Measurements from ENCODE around the gene TMC7.

GRCh38 chr16:18943414-18943813, 40.3 kb upstream of the TMC7 start:
- no peak for TF ChIP-seq MLLT1 (IDR thresholded peaks at IDR 0.05)
- no peak for TF ChIP-seq U2AF1 (optimal IDR thresholded peaks at IDR 0.05; ENCODE audit: low read depth, low read length)
- TF ChIP-seq ZNF518B (CRISPR knock-in tag; IDR thresholded peaks at IDR 0.05), result no peak
- no peak for TF ChIP-seq ZNF274 (IDR thresholded peaks at IDR 0.05; ENCODE audit: borderline replicate concordance, low read depth, low read length)
- TF ChIP-seq NCOA6 (IDR thresholded peaks at IDR 0.05), result no peak
- TF ChIP-seq CTCF (IDR thresholded peaks at IDR 0.05 in 2 of 3, conservative IDR thresholded peaks at IDR 0.05 in 1 of 3; ENCODE audit: insufficient read depth in 2 of 3, low read depth in 1 of 3, low read length in 3 of 3), result no peak
- no peak for TF ChIP-seq ATF1 (CRISPR knock-in tag; IDR thresholded peaks at IDR 0.05)
- TF ChIP-seq ATF1 (tag; IDR thresholded peaks at IDR 0.05), result no peak
- TF ChIP-seq MAX (CRISPR knock-in tag; IDR thresholded peaks at IDR 0.05), result no peak
- TF ChIP-seq FOXM1 (IDR thresholded peaks at IDR 0.05; ENCODE audit: low read depth), result no peak
- TF ChIP-seq FOXM1 (CRISPR knock-in tag; IDR thresholded peaks at IDR 0.05; ENCODE audit: low read depth), result no peak
- TF ChIP-seq EP300 (IDR thresholded peaks at IDR 0.05; ENCODE audit: low read length), result no peak
- no peak for TF ChIP-seq POU5F1 (IDR thresholded peaks at IDR 0.05; ENCODE audit: borderline replicate concordance, low read depth, low read length, partially characterized antibody)
- TF ChIP-seq ZFP30 (CRISPR knock-in tag; IDR thresholded peaks at IDR 0.05; ENCODE audit: borderline replicate concordance), result no peak
- TF ChIP-seq ATF7 (IDR thresholded peaks at IDR 0.05), result no peak
- TF ChIP-seq ZC3H4 (CRISPR knock-in tag; IDR thresholded peaks at IDR 0.05; ENCODE audit: borderline replicate concordance), result no peak

Measured in K562 (cell line).